NCI-H2227 (cell line): Measurements from ENCODE around the gene CTSZ.
"Not testable (repeated sequence)": the region's sequence is repeated elsewhere in the genome, so short reads cannot be mapped to it uniquely, and the experiment has no call there.

ENCODE experiments used
- DNase-seq: peaks from one replicate; lab custom pipeline; 2025; ENCODE audit not compliant: unreplicated experiment; lab: John Stamatoyannopoulos, UW

The CTSZ gene

DNA sequence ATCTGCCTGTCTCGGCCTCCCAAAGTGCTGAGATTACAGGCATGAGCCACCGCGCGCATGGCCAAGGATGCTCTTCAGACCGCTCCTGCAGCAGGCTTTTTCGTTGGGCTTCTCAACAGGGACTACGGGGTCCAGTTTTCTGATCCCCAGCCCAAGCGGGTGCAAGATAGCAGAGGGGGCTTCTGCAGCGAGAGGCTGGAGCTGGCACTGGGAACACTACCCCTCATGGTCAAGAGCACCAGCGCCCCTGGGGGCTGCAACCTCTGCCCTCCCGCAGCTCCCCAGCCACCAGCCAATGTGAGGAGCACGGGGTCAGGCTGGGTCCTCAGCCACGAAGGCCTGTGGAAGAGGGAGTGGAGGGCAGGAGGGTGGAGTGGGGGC is 6.0 kb downstream of the CTSZ start:
- DNase-seq, result no peak

DNA sequence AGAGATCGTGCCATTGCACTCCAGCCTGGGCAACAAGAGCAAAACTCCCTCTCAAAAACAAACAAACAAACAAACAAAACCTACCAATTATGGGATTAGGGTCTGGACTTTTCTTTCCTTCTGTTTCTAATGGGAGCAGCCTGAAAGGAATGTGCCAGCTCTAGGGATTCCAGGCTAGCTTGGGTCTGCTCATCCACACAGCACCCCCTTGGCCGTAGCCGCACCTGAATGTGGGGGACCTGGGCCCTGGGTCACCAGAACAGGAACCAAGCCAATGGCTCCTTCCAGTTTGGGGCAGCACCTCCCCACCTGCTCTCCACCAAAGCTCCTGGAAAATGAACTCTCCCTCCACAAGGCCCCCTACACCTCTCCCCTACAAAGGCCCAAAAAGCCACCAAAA is 6.7 kb downstream of the CTSZ start:
- no peak for DNase-seq

DNA sequence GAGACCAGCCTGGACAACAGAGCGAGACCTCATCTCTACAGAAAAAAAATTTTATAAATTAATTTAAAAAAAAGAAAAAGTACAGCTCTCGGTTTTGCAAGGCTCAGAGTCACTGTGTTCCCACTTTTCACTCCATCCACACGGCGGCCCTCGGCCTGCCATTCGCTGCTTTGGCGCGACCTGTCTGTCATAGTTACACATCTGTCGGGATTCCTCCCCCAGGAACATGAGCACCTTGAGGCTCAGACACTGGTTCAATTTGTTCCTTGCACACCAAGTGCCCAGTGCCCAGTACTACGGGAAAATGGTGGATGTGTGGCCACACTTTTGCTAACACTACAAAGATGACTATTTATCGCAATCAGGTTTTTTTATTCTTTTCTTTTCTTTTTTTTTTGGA is 8.4 kb downstream of the CTSZ start:
- DNase-seq, result no peak

DNA sequence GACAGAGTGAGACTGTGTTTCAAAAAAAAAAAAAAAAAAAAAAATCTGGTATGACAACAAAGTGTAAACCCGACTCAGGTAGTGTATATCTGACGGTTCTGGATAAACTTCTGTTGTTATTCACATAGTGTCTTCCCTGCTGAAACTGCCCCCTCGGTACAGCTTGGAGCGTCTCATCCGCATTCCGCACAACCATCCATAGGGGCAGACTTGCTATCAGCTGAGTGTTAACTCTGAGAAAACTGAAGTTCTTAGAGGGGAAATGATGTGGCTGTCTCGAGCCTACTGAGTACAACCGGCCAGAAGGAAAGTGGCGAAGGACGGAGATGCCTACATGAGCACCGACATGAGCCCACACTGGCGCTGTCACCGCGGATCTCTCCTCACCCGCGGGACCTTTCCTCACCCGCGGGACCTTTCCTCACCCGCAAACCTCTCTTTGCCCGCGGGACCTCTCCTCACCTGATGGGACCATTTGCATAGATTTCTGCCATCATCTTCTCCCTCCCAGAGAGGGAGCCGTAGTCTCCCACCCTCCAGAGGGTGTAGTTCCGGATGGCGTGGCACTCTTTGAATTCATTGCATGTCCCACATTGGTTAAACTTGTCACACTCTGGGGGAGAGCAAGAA is 9.8 kb downstream of the CTSZ start:
- DNase-seq, result no peak

DNA sequence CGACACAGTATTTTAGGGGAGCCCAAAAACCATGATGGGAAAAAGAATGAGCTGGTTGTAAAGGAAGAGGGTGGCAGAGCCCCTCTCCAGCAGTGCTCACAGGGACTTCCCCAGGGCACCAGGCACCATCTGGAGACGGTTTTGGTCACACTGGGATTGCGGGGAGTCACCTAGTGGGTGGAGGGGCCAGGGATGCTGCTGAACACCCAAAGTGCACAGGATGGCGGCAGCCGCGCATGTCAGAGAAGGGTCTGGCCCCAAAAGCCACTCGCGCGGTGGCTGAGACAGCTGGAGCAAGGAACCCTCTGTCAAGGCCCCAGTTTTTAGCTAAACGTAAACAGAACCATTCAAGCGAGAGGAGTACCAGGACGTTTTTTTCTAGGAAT is 10.8 kb downstream of the CTSZ start:
- no peak for DNase-seq

DNA sequence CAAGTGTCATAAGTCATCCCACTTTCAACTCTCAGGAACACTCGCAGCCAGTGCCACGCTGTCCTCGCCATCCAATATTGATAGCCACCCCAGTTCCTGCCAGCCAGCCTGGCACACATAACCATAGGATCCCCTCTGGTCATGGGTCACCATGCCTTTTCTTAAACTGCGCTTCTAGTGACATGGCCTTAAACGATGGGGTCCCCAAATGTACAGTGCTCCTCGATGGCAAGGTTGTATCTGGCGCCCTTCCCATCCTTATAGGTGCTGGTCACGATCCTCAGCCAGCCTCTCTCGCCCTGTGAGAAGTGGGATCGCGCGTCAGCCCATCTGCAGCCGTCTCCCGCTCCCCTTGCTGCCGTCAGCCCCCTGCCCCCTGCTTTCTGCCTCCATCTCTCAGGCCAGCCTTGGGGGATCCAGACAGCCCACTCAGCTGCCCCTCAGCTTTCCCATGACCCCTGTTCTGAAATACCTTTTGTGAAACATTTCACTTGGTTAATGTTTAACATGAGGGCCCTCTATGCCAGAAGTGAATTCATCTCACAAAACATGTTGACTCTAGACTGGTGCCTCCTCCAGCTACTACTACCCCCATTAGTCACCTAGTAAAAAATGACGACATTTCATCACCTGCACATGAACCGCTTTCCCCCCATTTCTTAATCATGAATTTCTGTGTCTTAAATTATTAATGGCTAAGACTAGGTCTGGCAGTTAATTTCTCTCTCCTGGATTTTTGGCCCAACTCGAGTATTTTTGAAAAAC is 11.4 kb downstream of the CTSZ start:
- no peak for DNase-seq

DNA sequence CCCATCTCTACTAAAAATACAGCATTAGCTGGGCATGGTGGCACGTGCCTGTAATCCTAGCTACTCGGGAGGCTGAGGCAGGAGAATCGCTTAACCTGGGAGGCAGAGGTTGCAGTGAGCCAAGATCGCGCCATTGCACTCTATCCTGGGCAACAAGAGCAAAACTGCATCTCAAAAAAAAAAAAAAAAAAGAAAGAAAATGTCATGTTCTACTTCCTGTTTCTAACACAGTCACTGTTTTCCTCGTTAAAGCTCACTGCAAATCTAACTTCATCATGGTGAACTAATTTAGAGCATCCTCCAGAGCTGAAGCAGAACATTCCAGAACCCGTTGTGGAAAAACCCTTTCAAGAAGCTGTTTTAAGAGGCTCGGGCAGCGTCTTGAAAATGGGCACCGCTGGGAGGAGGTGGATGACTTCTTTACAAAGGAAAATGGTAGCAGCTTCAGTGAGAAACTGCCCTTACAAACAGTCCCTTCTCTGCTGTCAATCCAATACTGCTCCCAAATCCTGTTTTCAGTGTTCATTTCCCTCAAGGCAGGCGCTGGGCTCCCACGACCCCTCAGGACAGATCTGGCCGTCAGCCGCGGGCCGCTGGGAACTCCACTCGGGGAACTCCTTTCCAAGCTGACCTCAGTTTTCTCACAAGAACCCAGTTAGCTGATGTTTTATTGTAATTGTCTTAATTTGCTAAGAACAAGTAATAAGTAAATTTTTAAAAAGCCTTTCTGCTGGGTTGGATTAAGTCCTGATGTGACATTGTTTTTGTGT is 12.5 kb downstream of the CTSZ start:
- DNase-seq, result no peak

DNA sequence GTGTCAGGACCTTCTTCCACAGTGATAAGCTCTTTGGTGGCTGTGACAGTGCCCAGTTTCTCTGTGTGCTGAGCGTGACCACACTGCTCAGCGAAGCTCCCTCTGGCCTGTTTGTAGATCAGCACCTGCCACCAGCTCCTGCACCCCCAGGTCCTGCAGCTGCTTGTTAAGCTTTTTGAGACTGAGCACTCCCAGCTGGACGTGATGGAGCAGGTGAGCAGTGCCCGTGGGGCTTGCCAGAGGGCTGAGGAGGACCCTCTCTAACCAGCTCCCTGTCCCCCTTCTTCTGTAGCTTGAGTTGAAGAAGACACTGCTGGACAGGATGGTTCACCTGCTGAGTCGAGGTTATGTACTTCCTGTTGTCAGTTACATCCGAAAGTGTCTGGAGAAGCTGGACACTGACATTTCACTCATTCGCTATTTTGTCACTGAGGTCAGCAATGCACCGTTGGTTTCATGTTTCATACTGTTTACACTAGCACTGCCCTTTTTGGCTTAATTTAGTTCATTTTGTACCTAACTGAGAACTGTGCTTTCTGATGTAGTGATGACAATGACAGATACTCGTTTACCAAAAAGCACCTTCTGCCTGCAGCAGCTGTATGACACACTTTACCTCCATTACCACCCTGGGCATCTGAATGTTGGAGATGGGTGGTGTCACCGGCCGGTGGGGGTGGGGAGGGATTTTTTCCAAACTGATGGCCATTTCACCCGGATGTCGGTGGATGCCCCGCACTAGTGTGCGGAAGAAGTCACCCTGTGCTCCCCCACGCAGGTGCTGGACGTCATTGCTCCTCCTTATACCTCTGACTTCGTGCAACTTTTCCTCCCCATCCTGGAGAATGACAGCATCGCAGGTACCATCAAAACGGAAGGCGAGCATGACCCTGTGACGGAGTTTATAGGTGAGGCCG is 13.5 kb downstream of the CTSZ start:
- DNase-seq, result no peak

DNA sequence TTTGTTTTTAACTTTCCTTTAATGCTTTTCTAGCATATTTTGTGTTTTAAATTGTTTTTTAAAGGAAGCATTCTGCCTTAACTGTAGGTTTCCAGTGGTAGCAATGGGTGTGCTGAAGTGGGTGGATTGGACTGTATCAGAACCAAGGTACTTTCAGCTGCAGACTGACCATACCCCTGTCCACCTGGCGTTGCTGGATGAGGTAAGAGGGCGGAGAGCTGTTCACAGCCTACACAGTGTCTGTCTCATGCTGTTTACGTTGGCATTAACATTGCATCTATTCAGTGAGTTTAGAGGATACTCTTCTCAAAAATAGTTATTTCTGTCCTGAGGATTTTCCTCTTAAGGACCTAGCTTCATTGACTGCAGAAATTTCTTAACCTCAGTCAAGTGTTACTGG is 14.1 kb downstream of the CTSZ start:
- DNase-seq, result no peak

DNA sequence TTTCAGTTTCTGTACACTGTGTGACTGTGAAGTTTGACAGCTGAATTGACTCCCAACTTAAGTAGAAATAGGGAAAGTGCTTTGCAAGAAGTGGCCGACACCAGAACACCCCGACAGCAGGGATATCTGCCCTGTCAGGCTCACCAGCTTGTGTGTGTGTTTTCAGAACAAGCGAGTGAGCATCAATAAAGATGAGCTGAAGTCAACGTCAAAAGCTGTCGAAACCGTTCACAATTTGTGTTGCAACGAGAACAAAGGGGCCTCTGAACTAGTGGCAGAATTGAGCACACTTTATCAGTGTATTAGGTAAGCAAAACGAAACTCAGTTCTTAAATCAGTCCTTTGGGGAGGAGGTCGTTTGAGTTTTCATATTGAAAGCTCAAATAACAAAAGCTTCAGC is 15.3 kb downstream of the CTSZ start:
- DNase-seq, result no peak

DNA sequence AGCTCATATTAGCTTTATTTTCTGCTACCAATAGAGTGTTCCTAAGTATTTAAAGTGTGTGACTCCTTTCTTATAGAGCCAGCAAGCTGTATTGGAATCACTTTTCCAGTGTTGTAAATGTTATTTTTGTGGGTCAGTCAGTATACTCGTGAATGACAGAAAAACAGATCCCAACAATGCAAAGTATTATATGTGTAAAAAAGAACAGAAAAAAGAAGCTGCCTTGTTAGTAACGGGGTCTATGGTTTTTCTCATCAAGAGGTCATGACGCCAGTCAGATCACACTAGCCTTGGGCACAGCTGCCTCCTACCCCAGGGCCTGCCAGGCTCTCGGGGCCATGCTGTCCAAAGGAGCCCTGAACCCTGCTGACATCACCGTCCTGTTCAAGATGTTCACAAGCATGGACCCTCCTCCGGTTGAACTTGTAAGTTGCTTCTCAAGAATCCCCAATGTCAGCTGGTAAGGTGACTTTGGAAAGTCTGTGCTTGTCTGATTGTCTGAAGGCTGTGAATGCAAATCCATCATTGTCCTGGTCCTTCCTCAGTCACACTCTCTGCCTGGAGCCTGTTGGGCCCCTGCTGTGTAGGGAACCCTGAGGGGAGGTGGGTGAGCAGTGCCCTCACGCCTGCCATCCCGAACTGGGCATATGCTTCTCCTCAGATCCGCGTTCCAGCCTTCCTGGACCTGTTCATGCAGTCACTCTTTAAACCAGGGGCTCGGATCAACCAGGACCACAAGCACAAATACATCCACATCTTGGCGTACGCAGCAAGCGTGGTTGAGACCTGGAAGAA is 16.2 kb downstream of the CTSZ start:
- DNase-seq, result no peak

DNA sequence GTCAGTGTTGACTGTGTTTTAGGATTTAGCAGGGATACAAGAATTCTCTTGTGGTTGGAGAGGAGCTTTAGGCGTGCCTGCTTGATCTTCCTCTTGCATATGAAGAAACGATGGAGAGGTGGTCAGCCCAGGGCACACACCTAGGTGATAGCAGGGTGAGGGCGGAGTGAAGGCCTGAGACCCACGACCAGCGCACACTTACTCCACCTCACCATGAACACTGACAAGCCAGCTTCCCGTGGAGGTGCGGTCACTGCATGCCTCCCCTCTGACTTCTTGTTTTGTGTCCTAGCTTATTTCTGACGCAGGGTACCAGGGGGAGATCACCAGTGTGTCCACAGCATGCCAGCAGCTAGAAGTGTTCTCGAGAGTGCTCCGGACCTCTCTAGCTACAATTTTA is 17.9 kb downstream of the CTSZ start:
- no peak for DNase-seq

DNA sequence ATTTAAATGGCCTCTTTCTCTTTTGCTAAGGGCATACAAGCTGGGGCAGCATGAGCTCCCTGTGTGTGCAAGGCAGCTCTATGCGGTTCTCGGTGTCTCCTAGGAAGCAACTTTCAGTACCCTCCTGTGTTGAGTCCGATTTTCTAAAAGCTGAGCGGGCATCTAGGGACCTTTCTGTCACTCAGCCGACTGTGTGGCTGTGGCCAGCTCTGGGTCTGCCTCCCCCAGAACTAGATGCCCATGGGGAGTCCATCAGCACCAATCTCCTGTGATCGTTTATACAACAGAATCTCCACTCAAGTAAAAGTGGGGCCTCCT is 18.5 kb downstream of the CTSZ start:
- no peak for DNase-seq

DNA sequence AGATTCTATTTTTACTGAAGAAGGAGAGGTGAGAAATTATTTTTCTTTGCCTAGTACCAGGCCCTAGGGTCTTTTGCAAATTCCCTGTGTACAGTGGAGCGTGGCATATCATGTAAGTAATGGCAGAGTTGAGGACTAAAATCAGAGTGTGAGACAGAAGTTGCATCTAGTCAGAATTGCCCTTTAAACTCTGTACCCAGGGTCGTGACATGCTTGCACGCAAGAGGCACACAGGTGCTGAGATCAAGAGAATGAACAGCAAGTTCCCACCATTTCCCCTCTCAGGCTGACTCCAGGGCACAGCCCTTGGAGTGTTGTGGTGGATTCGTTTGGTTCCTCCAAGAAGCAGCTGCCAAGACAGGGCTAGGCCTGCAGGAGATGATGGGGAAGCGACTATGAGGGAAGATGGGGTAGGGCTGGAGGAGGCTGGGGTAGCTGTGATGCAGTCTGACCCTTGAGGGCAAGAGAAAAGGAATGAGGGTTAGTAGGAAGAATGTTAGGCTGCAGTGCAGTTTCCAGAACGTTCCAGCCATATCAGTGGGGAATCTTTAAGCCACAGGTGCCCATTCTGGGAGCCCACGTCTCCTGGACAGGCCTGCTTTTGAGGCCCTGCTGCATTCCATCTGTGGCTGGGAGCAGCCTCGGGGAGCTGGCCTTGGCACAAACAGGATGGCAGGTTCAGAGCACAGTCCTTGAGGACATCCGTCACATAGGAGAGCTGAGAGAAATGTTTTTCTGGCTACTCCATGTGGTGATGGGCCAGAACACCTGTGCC is 19.1 kb downstream of the CTSZ start:
- DNase-seq, result no peak

DNA sequence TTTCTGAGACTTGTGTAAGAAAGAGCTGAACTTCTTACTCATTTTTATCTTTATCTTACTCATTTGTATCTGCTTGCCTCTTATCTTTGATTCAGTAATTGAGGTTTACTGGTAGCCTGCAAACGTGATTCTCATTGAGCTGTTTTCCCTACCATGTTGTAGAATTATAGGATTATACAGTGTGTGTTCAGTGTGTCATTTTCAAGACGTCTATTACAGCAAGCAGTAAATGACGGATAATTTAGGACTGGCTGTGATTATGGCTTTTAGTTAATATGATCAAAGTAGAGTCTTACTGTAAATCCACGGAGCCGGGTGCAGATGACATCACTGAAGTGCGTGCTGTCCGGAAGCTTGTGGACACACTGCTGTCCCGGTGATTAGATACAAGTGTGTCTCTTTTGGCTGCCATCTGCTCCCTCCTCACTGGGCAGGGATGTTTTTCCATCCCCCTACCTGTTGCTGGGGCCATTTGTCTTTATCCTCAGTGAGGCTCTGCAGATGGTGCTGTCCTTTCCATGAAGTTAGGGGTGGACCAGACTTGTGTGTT is 20.0 kb downstream of the CTSZ start:
- peak; percentile 86 for DNase-seq

DNA sequence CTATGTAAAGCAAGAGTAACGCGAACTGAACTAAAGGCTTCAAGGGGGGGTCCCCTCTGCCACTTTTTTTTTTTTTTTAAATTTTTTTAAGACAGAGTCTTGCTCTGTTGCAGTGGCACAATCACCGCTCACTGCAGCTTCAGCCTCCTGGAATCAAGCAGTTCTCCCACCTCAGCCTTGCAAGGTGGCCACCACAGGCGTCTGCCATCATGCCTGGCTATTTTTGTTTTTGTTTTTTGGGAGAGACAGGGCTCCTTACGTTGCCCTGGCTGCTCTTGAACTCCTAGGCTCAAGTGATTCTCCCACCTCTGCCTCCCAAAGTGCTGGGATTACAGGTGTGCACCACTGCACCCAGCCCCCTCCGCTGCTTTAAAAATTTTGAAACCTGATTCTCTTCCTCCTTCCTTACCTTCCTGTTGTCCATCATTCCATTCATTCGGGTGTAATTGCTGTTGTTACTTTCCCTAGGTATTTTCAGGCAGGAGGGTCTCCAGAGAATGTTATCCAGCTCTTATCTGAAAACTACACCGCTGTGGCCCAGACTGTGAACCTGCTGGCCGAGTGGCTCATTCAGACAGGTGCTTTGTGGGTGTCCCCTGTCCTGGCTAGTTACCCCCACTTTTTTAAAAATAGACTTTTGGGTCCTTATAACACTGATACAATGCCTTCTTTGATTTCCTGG is 20.6 kb downstream of the CTSZ start:
- no peak for DNase-seq

DNA sequence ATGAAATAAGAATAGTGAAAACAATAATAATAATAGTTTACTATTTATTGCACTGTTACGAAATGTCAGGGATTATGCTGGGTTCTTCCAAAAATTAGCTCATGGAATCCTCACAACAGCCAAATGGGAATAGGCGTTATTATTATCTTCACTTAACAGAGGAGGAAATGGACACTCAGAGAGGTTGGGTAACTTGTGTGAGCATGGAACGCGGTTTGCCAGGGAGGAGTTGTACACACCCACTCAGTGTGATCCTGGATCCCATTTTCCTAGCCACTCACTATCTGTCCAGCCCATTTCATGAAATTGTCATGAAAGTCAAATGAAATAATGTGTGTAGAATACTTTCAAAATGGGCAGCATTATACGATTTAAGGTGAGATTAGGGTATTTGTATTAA is 21.4 kb downstream of the CTSZ start:
- DNase-seq, result no peak

DNA sequence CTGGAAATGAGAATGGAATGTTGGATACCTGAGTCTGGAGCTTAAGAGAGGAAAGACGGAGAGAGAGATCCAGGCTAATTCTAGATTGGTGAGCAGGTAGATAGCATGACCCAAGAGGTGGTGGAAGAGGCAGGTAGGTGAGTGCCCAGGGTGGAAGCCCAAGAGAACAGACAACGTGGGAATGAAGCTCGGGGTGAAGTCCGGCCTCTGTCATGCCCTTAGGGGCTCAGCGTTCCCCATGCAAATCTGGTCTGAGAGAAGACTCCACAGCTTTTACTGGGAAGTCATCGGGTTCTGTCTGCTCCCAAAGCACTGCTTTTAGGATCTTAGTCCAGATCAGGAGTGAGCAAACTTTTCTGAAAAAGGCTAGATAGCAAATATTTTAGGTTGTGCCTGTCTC is 22.4 kb downstream of the CTSZ start:
- DNase-seq, result no peak

DNA sequence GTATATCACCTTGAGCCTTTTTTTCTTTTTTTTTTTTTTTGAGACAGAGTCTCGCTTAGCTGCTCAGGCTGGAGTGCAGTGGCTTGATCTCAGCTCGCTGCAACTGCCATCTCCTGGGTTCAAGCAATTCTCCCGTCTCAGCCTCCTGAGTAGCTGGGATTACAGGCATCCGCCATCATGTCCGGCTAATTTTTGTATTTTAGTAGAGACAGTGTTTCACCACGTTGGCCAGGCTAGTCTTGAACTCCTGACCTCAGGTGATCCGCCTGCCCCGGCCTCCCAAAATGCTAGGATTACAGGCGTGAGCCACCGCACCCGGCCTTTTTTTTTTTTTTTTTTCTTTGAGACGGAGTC is 24.0 kb downstream of the CTSZ start:
- not testable (repeated sequence) for DNase-seq
